Esophagus squamous epithelium (tissue), 4 donors: ENCODE results near the gene RBAK.

Experiments used
- CTCF ChIP-seq, 6 experiments: fragments of 450-650 bp in 4 of 6; fragments of 200-600 bp in 2 of 6; sonication (generic) in 2 of 6; IDR thresholded peaks; one replicate each; pipeline ENCODE4 v1.5.1; 2016 to 2019; ENCODE audit warnings: antibody characterized with exemption in 6 of 6, mild to moderate bottlenecking in 4 of 6, moderate library complexity in 4 of 6
- POLR2A ChIP-seq, 4 donors: fragments of 450-650 bp; IDR thresholded peaks; one replicate each; pipeline ENCODE4 v1.6.1; 2017; ENCODE audit warnings: antibody characterized with exemption in 4 of 4, mild to moderate bottlenecking in 4 of 4, moderate library complexity in 3 of 4

- TF ChIP-seq CTCF (IDR thresholded peaks at IDR 0.05) (no peak), POLR2A (IDR thresholded peaks at IDR 0.05) (no peak)
Measured at GRCh38 chr7:5093948-5094347, 48.3 kb downstream of the RBAK start.
